Measurements from ENCODE around the gene MYMK.

MYMK gene

GRCh38 chr9:133470988-133471387 is 53.8 kb downstream of the MYMK start:
- H3K4me3 ChIP-seq (ENCODE audit: low read length), result no peak overlapping the region
- DNase-seq (ENCODE audit: low read depth), result no peak
- no peak for TF ChIP-seq CTCF (IDR thresholded peaks at IDR 0.05; ENCODE audit: insufficient read depth, low read depth, low read length, missing control alignments)

DNA sequence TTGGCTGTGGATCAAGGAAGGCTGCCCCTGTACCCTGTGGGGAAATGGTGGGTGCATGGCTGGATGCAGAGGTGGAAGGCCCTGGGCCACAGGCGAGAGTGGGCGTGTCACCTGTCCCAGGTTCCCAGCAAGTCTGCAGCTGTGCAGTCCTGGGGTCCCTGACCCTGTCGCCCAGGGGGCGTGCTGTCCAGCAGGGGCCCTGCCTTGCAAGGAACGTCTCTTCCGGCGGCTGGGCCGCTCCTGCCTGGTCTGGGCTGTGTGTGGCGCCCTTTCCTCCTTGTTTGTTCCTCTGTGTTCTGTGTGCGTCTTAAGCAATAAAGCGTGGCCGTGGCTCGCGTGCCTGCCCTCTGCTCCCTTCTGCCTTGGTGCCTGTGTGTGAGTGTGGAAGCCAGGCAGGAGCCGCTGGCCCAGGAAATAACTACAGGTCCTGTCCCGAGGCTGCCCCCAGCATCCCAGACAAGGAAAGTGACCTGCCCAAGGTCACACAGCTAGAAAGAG is 54.3 kb downstream of the MYMK start:
- no peak overlapping the region for H3K4me3 ChIP-seq (ENCODE audit: low read length)
- no peak for DNase-seq (ENCODE audit: low read depth)
- TF ChIP-seq CTCF (IDR thresholded peaks at IDR 0.05; ENCODE audit: insufficient read depth, low read depth, low read length, missing control alignments), result no peak

DNA sequence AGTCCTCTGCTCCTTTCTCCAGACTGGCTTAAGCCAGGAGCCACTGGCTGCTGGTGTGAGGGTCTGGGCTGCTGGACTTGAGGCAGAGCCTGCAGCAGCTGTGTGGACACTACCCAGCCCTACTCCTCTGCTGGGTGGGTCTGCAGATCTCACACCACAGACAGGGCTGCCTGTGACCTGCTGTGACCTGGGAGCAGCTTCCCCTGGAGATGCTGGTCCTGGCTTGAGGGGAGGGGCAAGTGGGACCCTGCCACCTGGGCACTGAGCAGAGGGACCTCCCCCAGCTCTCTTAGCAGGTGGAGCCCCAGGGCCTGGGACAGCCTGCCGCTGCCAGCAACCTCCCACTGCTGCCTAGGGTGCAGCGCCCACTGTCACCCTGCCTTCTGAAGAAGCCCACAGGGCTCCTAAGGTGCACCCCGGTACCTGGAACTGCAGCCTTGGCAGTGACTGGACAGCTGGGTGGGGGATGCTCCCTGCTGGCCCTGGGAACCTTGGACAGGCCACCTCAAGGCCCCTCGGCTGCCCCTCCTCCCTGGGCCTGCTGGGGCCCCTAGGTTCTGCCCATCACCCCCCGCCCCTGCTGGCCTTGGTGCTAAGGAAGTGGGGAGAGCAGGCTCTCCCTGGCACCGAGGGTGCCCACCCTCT is 55.9 kb downstream of the MYMK start:
- no peak for TF ChIP-seq CTCF (IDR thresholded peaks at IDR 0.05; ENCODE audit: insufficient read depth, low read depth, low read length, missing control alignments)
- no peak for DNase-seq (ENCODE audit: low read depth)
- H3K4me3 ChIP-seq (ENCODE audit: low read length), result no peak overlapping the region

DNA sequence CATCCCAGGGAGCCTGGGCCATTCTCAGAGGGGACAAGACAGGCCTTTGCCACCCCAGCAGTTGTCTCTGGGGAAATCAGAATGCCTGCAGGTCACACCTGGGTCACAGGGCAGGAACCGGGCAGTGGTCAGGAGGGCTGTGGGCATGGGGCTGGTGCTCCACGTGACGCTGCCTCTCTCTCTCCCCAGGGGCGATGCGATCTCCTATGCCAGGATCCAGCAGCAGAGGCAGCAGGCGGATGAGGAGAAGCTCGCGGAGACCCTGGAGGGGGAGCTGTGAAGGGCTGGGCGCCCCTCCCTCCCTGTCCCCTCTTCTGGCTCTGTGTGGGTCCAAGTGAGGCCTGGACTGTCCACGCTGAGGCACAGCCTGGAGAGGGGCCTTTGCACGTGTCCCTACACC is 56.4 kb downstream of the MYMK start:
- H3K4me3 ChIP-seq (ENCODE audit: low read length), result no peak overlapping the region
- DNase-seq (ENCODE audit: low read depth), result no peak
- no peak for TF ChIP-seq CTCF (IDR thresholded peaks at IDR 0.05; ENCODE audit: insufficient read depth, low read depth, low read length, missing control alignments)

DNA sequence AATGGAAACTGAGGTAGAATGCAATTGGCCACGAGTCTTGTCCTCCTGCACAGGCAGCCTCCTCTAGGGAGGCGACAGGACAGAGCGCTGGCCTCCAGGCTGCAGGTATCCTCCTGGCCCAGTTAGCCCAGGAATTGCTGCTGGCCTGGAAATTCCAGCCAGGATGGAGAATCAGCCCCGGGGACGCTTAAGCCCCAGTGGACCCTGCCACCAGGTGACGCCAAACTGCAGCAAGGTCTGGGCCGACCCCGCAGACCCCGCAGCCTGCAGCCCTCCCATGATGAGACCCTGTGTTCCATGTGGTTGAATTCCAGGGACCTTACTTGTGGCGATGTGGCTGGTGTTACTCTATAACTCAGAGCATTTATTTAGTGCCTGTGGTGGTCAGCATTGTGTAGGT is 57.7 kb downstream of the MYMK start:
- DNase-seq (ENCODE audit: low read depth), result no peak
- H3K4me3 ChIP-seq (ENCODE audit: low read length), result no peak overlapping the region
- no peak for TF ChIP-seq CTCF (IDR thresholded peaks at IDR 0.05; ENCODE audit: insufficient read depth, low read depth, low read length, missing control alignments)

DNA sequence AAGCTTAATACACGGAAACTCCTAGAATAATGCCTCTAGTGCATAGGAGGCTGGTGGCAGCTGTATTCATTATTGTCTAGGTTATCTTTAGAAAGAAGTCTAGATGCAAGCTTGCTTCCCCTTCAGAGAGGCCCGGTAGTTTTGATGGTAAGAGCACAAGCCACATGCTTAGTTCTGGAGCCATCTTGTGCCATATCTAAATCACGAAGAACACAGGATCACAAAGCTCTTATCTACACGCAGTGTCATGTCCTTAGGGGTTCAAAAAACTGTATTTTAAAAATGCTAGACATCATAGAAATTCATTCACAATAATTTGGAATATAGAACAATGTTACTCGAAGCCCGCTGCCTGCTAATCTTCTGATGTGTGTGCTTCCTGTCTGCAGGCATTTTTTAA is 58.8 kb downstream of the MYMK start:
- no peak overlapping the region for H3K4me3 ChIP-seq (ENCODE audit: low read length)
- TF ChIP-seq CTCF (IDR thresholded peaks at IDR 0.05; ENCODE audit: insufficient read depth, low read depth, low read length, missing control alignments), result no peak
- DNase-seq (ENCODE audit: low read depth), result no peak

DNA sequence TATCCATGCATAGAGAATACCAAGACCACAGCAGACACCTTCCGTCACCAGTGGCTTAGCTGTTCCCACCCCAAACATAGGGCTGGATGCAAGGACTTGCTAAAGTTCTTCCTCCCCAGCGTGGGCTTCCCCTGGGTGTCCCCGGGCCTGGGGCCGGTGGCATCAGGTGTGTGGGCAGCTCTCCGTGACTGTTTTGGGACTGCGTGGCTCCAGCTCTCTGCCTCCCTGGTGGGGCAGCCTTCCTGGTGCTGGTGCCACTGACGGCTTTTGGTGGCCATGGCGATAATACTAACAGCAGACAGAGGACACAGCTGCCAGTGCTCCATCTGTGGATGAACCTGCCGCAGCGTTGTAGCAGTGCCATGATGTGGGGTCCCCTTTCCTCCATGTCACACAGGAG is 60.1 kb downstream of the MYMK start:
- TF ChIP-seq CTCF (IDR thresholded peaks at IDR 0.05; ENCODE audit: insufficient read depth, low read depth, low read length, missing control alignments), result no peak
- no peak overlapping the region for H3K4me3 ChIP-seq (ENCODE audit: low read length)
- DNase-seq (ENCODE audit: low read depth), result no peak
